PC-9 (cell line): Measurements from ENCODE around the gene KIAA0040. TPM values are rescaled to one million over a fixed set of nuclear protein-coding genes. Genes with fewer than 3 reads are reported as not detected.

Source experiments
- BruUV-seq: library from RNA; stranded (reverse); fragments of 400-500 nt; replicated peaks from 2 replicates; lab custom pipeline; 2021; lab: Mats Ljungman, UMichigan
- CTCF ChIA-PET: fragments of 300-600 bp; sonication (Branson Sonifier 250); formaldehyde crosslinking; loops from one replicate; lab custom pipeline; 2022; ENCODE audit warnings: antibody characterized with exemption; lab: Charles Lee
- POLR2A ChIA-PET: fragments of 300-600 bp; sonication (Branson Sonifier 250); formaldehyde crosslinking; loops from one replicate; lab custom pipeline; 2022; ENCODE audit warnings: antibody characterized with exemption; ENCODE audit not compliant: unreplicated experiment; lab: Charles Lee
- DNase-seq, 2 experiments: peaks; one replicate each; pipeline versions ENCODE4 v3.0.0 to v3.0.0-alpha.2; 2015 to 2022; ENCODE audit warnings: mixed read lengths in 1 of 2
- H2AFZ ChIP-seq: fragments of 200-600 bp; sonication (generic); 2 replicates; pipeline ENCODE4 v1.8.1; 2017; ENCODE audit warnings: antibody characterized with exemption
- H3F3A ChIP-seq: fragments of 200-600 bp; sonication (generic); 2 replicates; pipeline ENCODE4 v1.8.1; 2017; ENCODE audit warnings: antibody characterized with exemption, mild to moderate bottlenecking, low read depth; ENCODE audit not compliant: insufficient read depth
- H3K27ac ChIP-seq: fragments of 200-600 bp; sonication (generic); 2 replicates; pipeline ENCODE4 v1.6.1; 2016; ENCODE audit warnings: mixed run types
- H3K27me3 ChIP-seq: fragments of 200-600 bp; sonication (generic); 2 replicates; pipeline ENCODE4 v1.6.1; 2016; ENCODE audit warnings: low read depth, mixed run types; ENCODE audit not compliant: insufficient read depth
- H3K36me3 ChIP-seq: fragments of 200-600 bp; sonication (generic); 2 replicates; pipeline ENCODE4 v1.6.1; 2016; ENCODE audit warnings: low read depth, mixed run types
- H3K4me1 ChIP-seq: fragments of 200-600 bp; sonication (generic); replicated peaks from 2 replicates; pipeline ENCODE4 v1.6.1; 2016; ENCODE audit warnings: mixed run types; ENCODE audit not compliant: insufficient read depth
- H3K4me2 ChIP-seq: fragments of 200-600 bp; sonication (generic); 2 replicates; pipeline ENCODE4 v1.6.1; 2017; ENCODE audit warnings: mixed run types
- H3K4me3 ChIP-seq: fragments of 200-600 bp; sonication (generic); 2 replicates; pipeline ENCODE4 v1.6.1; 2016; ENCODE audit warnings: mixed run types
- H3K79me2 ChIP-seq: fragments of 200-600 bp; sonication (generic); 2 replicates; pipeline ENCODE4 v1.6.1; 2017; ENCODE audit warnings: low read depth, mixed run types
- H3K9me2 ChIP-seq: fragments of 200-600 bp; sonication (generic); 2 replicates; pipeline ENCODE4 v1.8.1; 2017; ENCODE audit warnings: mild to moderate bottlenecking; ENCODE audit not compliant: insufficient read depth
- H3K9me3 ChIP-seq: fragments of 200-600 bp; sonication (generic); 2 replicates; pipeline ENCODE4 v1.8.1; 2016; ENCODE audit warnings: low read depth; ENCODE audit not compliant: insufficient read depth
- H4K20me1 ChIP-seq: fragments of 200-600 bp; sonication (generic); 2 replicates; pipeline ENCODE4 v1.8.1; 2017; ENCODE audit not compliant: insufficient read depth
- EZH2 ChIP-seq: fragments of 200-600 bp; sonication (generic); IDR thresholded peaks from 2 replicates; pipeline ENCODE4 v1.8.0; 2017; ENCODE audit warnings: antibody characterized with exemption, low read depth
- intact Hi-C: fragments of 100-400 bp; cut with micrococcal nuclease; formaldehyde crosslinking; loops from one replicate; pipeline ENCODE4 v1.10.0; 2022; ENCODE audit not compliant: unreplicated experiment
- total RNA-seq: library from RNA; stranded (reverse); gene quantifications from 2 replicates; pipeline ENCODE4 v1.2.3, GENCODE V29; 2021
- TF ChIP-seq, protein P1 (sequence below): fragments of 200-600 bp; sonication (generic); conservative IDR thresholded peaks from 2 replicates; pipeline ENCODE4 v1.6.1; 2017; ENCODE audit warnings: mixed run types, antibody characterized with exemption, mild to moderate bottlenecking, moderate library complexity

KIAA0040 gene
- total RNA-seq, 1 experiment from 2014 or later: 8.8 TPM

DNA sequence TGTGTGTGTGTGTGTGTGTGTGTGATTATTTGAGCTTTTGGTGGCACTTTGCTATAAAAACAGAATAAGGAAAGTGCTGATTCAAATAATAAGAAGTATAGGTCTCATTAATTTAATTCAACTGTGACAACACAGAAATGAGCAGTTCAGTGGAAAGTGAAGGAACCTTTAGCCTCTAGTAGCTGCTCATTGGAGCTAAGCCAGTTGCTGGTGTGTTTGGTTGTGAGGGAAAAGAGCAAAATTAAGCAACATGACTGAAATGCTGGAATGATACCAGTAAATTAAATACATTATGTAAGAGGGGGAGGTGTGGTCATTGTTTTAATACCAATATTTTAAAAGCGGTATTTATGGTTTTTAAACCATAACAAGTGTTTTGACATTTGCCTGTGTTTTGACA, 55.2 kb downstream of the KIAA0040 start:
- H3K4me1 ChIP-seq: peaks cover 10% of the 10 kb centered on the region; the same call in 1 of the 2 replicates
- no peak overlapping the region for H3K27ac ChIP-seq
- no TSS peak for BruUV-seq
- H3F3A ChIP-seq: no peaks in the 10 kb centered on the region
- H3K4me2 ChIP-seq: no peak overlapping the region
- no peaks in the 10 kb centered on the region for H3K79me2 ChIP-seq
- H3K9me3 ChIP-seq: no peaks in the 10 kb centered on the region
- H3K36me3 ChIP-seq: no peaks in the 10 kb centered on the region
- no peaks in the 10 kb centered on the region for H4K20me1 ChIP-seq
- TF ChIP-seq, protein P1, sequence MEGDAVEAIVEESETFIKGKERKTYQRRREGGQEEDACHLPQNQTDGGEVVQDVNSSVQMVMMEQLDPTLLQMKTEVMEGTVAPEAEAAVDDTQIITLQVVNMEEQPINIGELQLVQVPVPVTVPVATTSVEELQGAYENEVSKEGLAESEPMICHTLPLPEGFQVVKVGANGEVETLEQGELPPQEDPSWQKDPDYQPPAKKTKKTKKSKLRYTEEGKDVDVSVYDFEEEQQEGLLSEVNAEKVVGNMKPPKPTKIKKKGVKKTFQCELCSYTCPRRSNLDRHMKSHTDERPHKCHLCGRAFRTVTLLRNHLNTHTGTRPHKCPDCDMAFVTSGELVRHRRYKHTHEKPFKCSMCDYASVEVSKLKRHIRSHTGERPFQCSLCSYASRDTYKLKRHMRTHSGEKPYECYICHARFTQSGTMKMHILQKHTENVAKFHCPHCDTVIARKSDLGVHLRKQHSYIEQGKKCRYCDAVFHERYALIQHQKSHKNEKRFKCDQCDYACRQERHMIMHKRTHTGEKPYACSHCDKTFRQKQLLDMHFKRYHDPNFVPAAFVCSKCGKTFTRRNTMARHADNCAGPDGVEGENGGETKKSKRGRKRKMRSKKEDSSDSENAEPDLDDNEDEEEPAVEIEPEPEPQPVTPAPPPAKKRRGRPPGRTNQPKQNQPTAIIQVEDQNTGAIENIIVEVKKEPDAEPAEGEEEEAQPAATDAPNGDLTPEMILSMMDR: no peak
- no peak for TF ChIP-seq EZH2
- H3K9me2 ChIP-seq: no peaks in the 10 kb centered on the region
- no peaks in the 10 kb centered on the region; the same call in 1 of the 2 replicates for H3K27me3 ChIP-seq
- H3K4me3 ChIP-seq: no peak overlapping the region
- ChIA-PET POLR2A (no interaction called here), CTCF (no interaction called here)
- no peak for DNase-seq
- H2AFZ ChIP-seq: no peak overlapping the region
- intact Hi-C loops: no loop called here

DNA sequence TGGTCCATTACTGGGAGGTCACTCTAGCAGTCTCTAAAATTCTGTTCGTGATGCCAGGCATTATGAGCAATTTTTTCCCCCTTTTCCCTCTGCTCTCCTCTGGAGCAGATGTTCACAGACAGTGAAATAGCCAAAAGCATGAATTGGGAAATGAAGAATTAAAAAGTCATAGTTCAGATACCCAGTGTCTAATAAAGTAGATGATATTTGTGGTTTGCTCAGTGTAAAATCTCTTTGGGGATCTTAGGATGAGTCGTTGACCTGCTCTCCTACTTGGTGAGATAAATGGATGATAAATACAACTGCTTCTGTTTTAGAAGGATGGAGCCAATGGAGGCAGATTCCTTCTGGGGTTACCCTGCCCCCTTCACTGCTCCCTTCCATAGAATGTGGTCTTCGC, 56.3 kb downstream of the KIAA0040 start:
- no peaks in the 10 kb centered on the region; the same call in 1 of the 2 replicates for H3K27me3 ChIP-seq
- ChIA-PET CTCF (no interaction called here), POLR2A (no interaction called here)
- no peaks in the 10 kb centered on the region for H4K20me1 ChIP-seq
- no peak for TF ChIP-seq EZH2
- TF ChIP-seq, protein P1: no peak
- H3K4me1 ChIP-seq: peaks cover 10% of the 10 kb centered on the region; the same call in 1 of the 2 replicates
- H3K9me2 ChIP-seq: no peaks in the 10 kb centered on the region
- no peak overlapping the region for H3K27ac ChIP-seq
- intact Hi-C loops: no loop called here
- H3K9me3 ChIP-seq: no peaks in the 10 kb centered on the region
- no peak overlapping the region for H2AFZ ChIP-seq
- no peak overlapping the region for H3K4me2 ChIP-seq
- no peak for DNase-seq
- no peaks in the 10 kb centered on the region for H3K79me2 ChIP-seq
- no peaks in the 10 kb centered on the region for H3K36me3 ChIP-seq
- no TSS peak for BruUV-seq
- H3F3A ChIP-seq: no peaks in the 10 kb centered on the region
- H3K4me3 ChIP-seq: no peak overlapping the region

DNA sequence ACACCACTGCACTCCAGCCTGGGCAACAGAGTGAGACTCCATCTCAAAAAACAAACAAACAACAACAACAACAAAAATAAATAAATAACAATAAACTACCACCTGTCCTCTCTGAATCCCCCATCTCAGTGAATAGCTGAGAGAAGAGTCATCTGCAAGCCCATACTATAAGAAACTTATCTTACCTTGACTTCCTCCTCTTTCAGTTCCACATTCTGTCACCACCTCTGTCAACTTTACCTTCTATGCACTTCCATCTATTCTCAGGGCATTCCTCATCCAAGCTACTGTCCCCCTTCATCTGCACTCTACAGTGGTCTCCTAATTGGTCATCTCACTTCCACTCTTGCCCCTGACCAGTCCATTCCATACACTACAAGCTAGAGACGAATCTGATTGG, 58.1 kb downstream of the KIAA0040 start:
- no peak overlapping the region for H3K27ac ChIP-seq
- ChIA-PET POLR2A (no interaction called here), CTCF (interaction anchor here (0.6 kb wide), 1 partner anchor 86 kb away, joined by 3 read pairs; no protein-coding TSS in a partner anchor)
- BruUV-seq: no TSS peak
- H3K4me3 ChIP-seq: no peak overlapping the region
- no peaks in the 10 kb centered on the region for H3K36me3 ChIP-seq
- intact Hi-C loops: no loop called here
- no peaks in the 10 kb centered on the region for H3K9me2 ChIP-seq
- peaks cover 10% of the 10 kb centered on the region; the same call in 1 of the 2 replicates for H3K4me1 ChIP-seq
- no peak for DNase-seq
- no peak overlapping the region for H3K4me2 ChIP-seq
- H3K9me3 ChIP-seq: no peaks in the 10 kb centered on the region
- no peaks in the 10 kb centered on the region for H3F3A ChIP-seq
- H3K79me2 ChIP-seq: no peaks in the 10 kb centered on the region
- H3K27me3 ChIP-seq: no peaks in the 10 kb centered on the region; the same call in 1 of the 2 replicates
- TF ChIP-seq, protein P1: no peak
- TF ChIP-seq EZH2: no peak
- H4K20me1 ChIP-seq: no peaks in the 10 kb centered on the region
- no peak overlapping the region for H2AFZ ChIP-seq
